Measurements from ENCODE around the gene DPEP3.

DNA sequence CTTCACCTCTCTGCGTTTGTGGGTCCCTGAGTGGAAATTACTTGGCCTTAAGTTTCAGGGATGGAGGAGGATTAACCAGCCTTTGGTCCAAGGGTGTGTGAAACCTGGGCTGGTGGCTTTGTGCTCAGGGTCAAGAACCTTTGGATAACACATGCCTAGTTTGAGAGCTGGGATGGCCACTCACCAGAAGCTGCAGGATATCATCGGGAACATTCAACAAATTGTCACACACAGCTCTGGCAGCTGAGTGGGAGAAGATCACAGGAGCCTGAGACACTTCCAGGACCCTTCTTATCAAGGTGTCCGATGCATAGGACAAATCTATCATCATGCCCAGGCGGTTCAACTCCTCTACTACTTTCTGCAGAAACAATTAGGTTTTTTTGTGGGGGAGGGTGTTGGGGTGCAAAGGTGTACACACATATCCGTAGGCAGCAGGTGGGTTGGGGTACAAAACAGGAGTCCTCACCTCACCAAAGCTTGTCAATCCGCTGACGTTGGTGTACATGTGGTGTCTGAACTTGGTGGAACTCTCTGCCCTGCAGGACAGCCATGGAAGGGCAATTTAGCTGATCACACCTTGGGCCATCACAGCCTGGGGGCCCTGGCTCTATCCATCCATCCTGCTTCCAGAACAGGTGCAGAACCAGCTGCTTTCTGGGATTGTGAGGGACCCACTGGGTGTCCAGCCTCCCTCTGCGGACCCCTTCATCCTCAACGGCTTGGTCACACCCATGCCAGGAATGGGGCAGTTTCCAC is 2.7 kb downstream of the DPEP3 start:
- no peak for TF ChIP-seq ZNF274 (IDR thresholded peaks at IDR 0.05; ENCODE audit: low read depth, low read length)
- no peak for TF ChIP-seq YY1 (IDR thresholded peaks at IDR 0.05; ENCODE audit: insufficient read depth, insufficient read length)
- TF ChIP-seq SUZ12 (IDR thresholded peaks at IDR 0.05; ENCODE audit: extremely low read depth, insufficient read depth, insufficient read length), result no peak
